ENCODE measurements around the gene MFSD6.

Gene MFSD6

GRCh38 chr2:190443055-190443454 lies 34.9 kb downstream of the MFSD6 start:
- DNase-seq, result no peak

GRCh38 chr2:190443778-190444481 lies 35.8 kb downstream of the MFSD6 start:
- no peak for DNase-seq

GRCh38 chr2:190444976-190445375 lies 36.8 kb downstream of the MFSD6 start:
- no peak for DNase-seq

- DNase-seq, result no peak
Observed at GRCh38 chr2:190446193-190446592, 38.0 kb downstream of the MFSD6 start.

- no peak for DNase-seq
Observed at GRCh38 chr2:190446750-190447516, 38.8 kb downstream of the MFSD6 start.

GRCh38 chr2:190447766-190448165 lies 39.6 kb downstream of the MFSD6 start:
- no peak for DNase-seq

GRCh38 chr2:190449925-190450324 lies 41.8 kb downstream of the MFSD6 start:
- DNase-seq, result no peak

GRCh38 chr2:190450363-190450762 lies 42.2 kb downstream of the MFSD6 start:
- no peak for DNase-seq

GRCh38 chr2:190451561-190452176 lies 43.5 kb downstream of the MFSD6 start:
- no peak for DNase-seq

- DNase-seq, result no peak
Observed at GRCh38 chr2:190452433-190452832, 44.3 kb downstream of the MFSD6 start.

- no peak for DNase-seq
Observed at GRCh38 chr2:190454795-190455194, 46.6 kb downstream of the MFSD6 start.

GRCh38 chr2:190455358-190456095 lies 47.4 kb downstream of the MFSD6 start:
- no peak for DNase-seq

- no peak for DNase-seq
Observed at GRCh38 chr2:190456833-190457232, 48.7 kb downstream of the MFSD6 start.

GRCh38 chr2:190457256-190457655 lies 49.1 kb downstream of the MFSD6 start:
- DNase-seq, result no peak

- DNase-seq, result no peak
Observed at GRCh38 chr2:190458352-190459107, 50.4 kb downstream of the MFSD6 start.

GRCh38 chr2:190459881-190460280 lies 51.7 kb downstream of the MFSD6 start:
- peak; percentile 96 for DNase-seq

- DNase-seq, result peak; percentile 32
Observed at GRCh38 chr2:190460487-190460886, 52.3 kb downstream of the MFSD6 start.

GRCh38 chr2:190462181-190462580 lies 54.0 kb downstream of the MFSD6 start:
- no peak for DNase-seq

- DNase-seq, result peak; percentile 70
Observed at GRCh38 chr2:190462611-190463010, 54.5 kb downstream of the MFSD6 start.

- DNase-seq, result peak; percentile 42
Observed at GRCh38 chr2:190465060-190465459, 56.9 kb downstream of the MFSD6 start.

GRCh38 chr2:190466819-190467446 lies 58.8 kb downstream of the MFSD6 start:
- no peak for DNase-seq

GRCh38 chr2:190467575-190468083 lies 59.5 kb downstream of the MFSD6 start:
- DNase-seq, result peak; percentile 18

All from hematopoietic multipotent progenitor cell treated with erythropoietin and hydrocortisone succinate and interleukin-3 and kit ligand, for 6 days (in vitro differentiated cells).